ENCODE data around the gene OR10H2. TPM values are rescaled to one million over a fixed set of nuclear protein-coding genes. Genes with fewer than 3 reads are reported as not detected.
"Not testable (repeated sequence)": the region's sequence is repeated elsewhere in the genome, so short reads cannot be mapped to it uniquely, and the experiment has no call there.

Gene OR10H2
- total RNA-seq, 2 experiments from 2014 or later: not detected

- Mint-ChIP-seq H3K4me3 (no peak overlapping the region), H3K27ac (no peak overlapping the region), H3K36me3 (ENCODE audit: low read depth) (no peaks in the 10 kb centered on the region), H3K4me1 (ENCODE audit: low read depth) (no peaks in the 10 kb centered on the region), H3K27me3 (ENCODE audit: low read depth) (peaks cover 20% of the 10 kb centered on the region), H3K9me3 (ENCODE audit: insufficient read depth) (no peaks in the 10 kb centered on the region)
- POLR2A ChIA-PET: no interaction called here
- DNase-seq (no peak), ATAC-seq (no peak)
- CTCF ChIA-PET: no interaction called here
Measured at GRCh38 chr19:15721268-15721667, 6.6 kb upstream of the OR10H2 start.

GRCh38 chr19:15722956-15723355 lies 4.9 kb upstream of the OR10H2 start:
- Mint-ChIP-seq H3K27ac (no peak overlapping the region), H3K36me3 (ENCODE audit: low read depth) (no peaks in the 10 kb centered on the region), H3K4me1 (ENCODE audit: low read depth) (no peaks in the 10 kb centered on the region), H3K27me3 (ENCODE audit: low read depth) (peaks cover 20% of the 10 kb centered on the region), H3K4me3 (no peak overlapping the region), H3K9me3 (ENCODE audit: insufficient read depth) (no peaks in the 10 kb centered on the region)
- ChIA-PET POLR2A (no interaction called here), CTCF (no interaction called here)
- no peak for DNase-seq
- ATAC-seq: no peak

GRCh38 chr19:15730538-15730937 lies 2.7 kb downstream of the OR10H2 start:
- no peak for DNase-seq
- ChIA-PET POLR2A (no interaction called here), CTCF (no interaction called here)
- Mint-ChIP-seq H3K4me3 (no peak overlapping the region), H3K27me3 (ENCODE audit: low read depth) (peaks cover 5% of the 10 kb centered on the region), H3K36me3 (ENCODE audit: low read depth) (no peaks in the 10 kb centered on the region), H3K27ac (no peak overlapping the region), H3K9me3 (ENCODE audit: insufficient read depth) (no peaks in the 10 kb centered on the region), H3K4me1 (ENCODE audit: low read depth) (no peaks in the 10 kb centered on the region)
- ATAC-seq: no peak

- Mint-ChIP-seq H3K9me3 (ENCODE audit: insufficient read depth) (no peaks in the 10 kb centered on the region), H3K4me1 (ENCODE audit: low read depth) (no peaks in the 10 kb centered on the region), H3K27me3 (ENCODE audit: low read depth) (peaks cover 2% of the 10 kb centered on the region), H3K36me3 (ENCODE audit: low read depth) (no peaks in the 10 kb centered on the region), H3K4me3 (no peak overlapping the region), H3K27ac (no peak overlapping the region)
- no peak for ATAC-seq
- DNase-seq: no peak
- ChIA-PET POLR2A (no interaction called here), CTCF (no interaction called here)
Measured at GRCh38 chr19:15732388-15732787, 4.6 kb downstream of the OR10H2 start.

GRCh38 chr19:15733895-15734294 lies 6.1 kb downstream of the OR10H2 start:
- ChIA-PET CTCF (no interaction called here), POLR2A (no interaction called here)
- Mint-ChIP-seq H3K9me3 (ENCODE audit: insufficient read depth) (no peaks in the 10 kb centered on the region), H3K4me3 (no peak overlapping the region), H3K27ac (no peak overlapping the region), H3K4me1 (ENCODE audit: low read depth) (no peaks in the 10 kb centered on the region), H3K36me3 (ENCODE audit: low read depth) (no peaks in the 10 kb centered on the region), H3K27me3 (ENCODE audit: low read depth) (peaks cover 2% of the 10 kb centered on the region)
- ATAC-seq: no peak
- DNase-seq: no peak

GRCh38 chr19:15737722-15738121 lies 9.9 kb downstream of the OR10H2 start, which contains the start of gene OR10H3:
Gene OR10H3 (plus strand): TSS chr19:15737985. CDS start chr19:15741393, 3,408 bp downstream.
- Mint-ChIP-seq H3K4me3 (no peak within 1 kb of the TSS), H3K36me3 (ENCODE audit: low read depth) (no peaks in the 10 kb centered on the region), H3K27ac (no peak within 1 kb of the TSS), H3K4me1 (ENCODE audit: low read depth) (no peaks in the 10 kb centered on the region), H3K27me3 (ENCODE audit: low read depth) (peaks cover 3% of the 10 kb centered on the region), H3K9me3 (ENCODE audit: insufficient read depth) (peaks cover 11% of the 10 kb centered on the region)
- no peak for DNase-seq
- ChIA-PET CTCF (no interaction called here), POLR2A (no interaction called here)
- ATAC-seq: no peak

- Mint-ChIP-seq H3K9me3 (ENCODE audit: insufficient read depth) (peaks cover 11% of the 10 kb centered on the region), H3K4me1 (ENCODE audit: low read depth) (no peaks in the 10 kb centered on the region), H3K36me3 (ENCODE audit: low read depth) (no peaks in the 10 kb centered on the region), H3K4me3 (no peak overlapping the region), H3K27ac (no peak overlapping the region), H3K27me3 (ENCODE audit: low read depth) (peaks cover 9% of the 10 kb centered on the region)
- ChIA-PET CTCF (no interaction called here), POLR2A (no interaction called here)
- DNase-seq (no peak), ATAC-seq (no peak)
Measured at GRCh38 chr19:15740785-15741184, 13.0 kb downstream of the OR10H2 start.

- Mint-ChIP-seq H3K36me3 (ENCODE audit: low read depth) (no peaks in the 10 kb centered on the region), H3K4me3 (no peak overlapping the region), H3K4me1 (ENCODE audit: low read depth) (no peaks in the 10 kb centered on the region), H3K9me3 (ENCODE audit: insufficient read depth) (no peaks in the 10 kb centered on the region), H3K27me3 (ENCODE audit: low read depth) (peaks cover 46% of the 10 kb centered on the region), H3K27ac (no peak overlapping the region)
- ChIA-PET CTCF (no interaction called here), POLR2A (no interaction called here)
- ATAC-seq: no peak
- no peak for DNase-seq
Measured at GRCh38 chr19:15748239-15748638, 20.4 kb downstream of the OR10H2 start.

GRCh38 chr19:15758379-15758778 lies 30.6 kb downstream of the OR10H2 start:
- H3K27me3 Mint-ChIP-seq (ENCODE audit: low read depth): peaks cover 47% of the 10 kb centered on the region
- H3K4me3 Mint-ChIP-seq: no peak overlapping the region
- peaks cover 7% of the 10 kb centered on the region for H3K4me1 Mint-ChIP-seq (ENCODE audit: low read depth)
- no peak for DNase-seq
- ChIA-PET CTCF (no interaction called here), POLR2A (no interaction called here)
- ATAC-seq: no peak
- H3K9me3 Mint-ChIP-seq (ENCODE audit: insufficient read depth): no peaks in the 10 kb centered on the region
- H3K27ac Mint-ChIP-seq: no peak overlapping the region
- H3K36me3 Mint-ChIP-seq (ENCODE audit: low read depth): no peaks in the 10 kb centered on the region

GRCh38 chr19:15759962-15760565 lies 32.2 kb downstream of the OR10H2 start:
- ChIA-PET CTCF (no interaction called here), POLR2A (no interaction called here)
- H3K27ac Mint-ChIP-seq: no peak overlapping the region
- peaks cover 43% of the 10 kb centered on the region for H3K27me3 Mint-ChIP-seq (ENCODE audit: low read depth)
- peaks cover 7% of the 10 kb centered on the region for H3K4me1 Mint-ChIP-seq (ENCODE audit: low read depth)
- no peak for ATAC-seq
- H3K9me3 Mint-ChIP-seq (ENCODE audit: insufficient read depth): no peaks in the 10 kb centered on the region
- H3K36me3 Mint-ChIP-seq (ENCODE audit: low read depth): no peaks in the 10 kb centered on the region
- no peak for DNase-seq
- no peak overlapping the region for H3K4me3 Mint-ChIP-seq

- Mint-ChIP-seq H3K4me3 (no peak overlapping the region), H3K4me1 (ENCODE audit: low read depth) (no peaks in the 10 kb centered on the region), H3K27ac (no peak overlapping the region), H3K9me3 (ENCODE audit: insufficient read depth) (no peaks in the 10 kb centered on the region), H3K36me3 (ENCODE audit: low read depth) (no peaks in the 10 kb centered on the region), H3K27me3 (ENCODE audit: low read depth) (peaks cover 10% of the 10 kb centered on the region)
- ChIA-PET POLR2A (no interaction called here), CTCF (no interaction called here)
- DNase-seq (no peak), ATAC-seq (no peak)
Measured at GRCh38 chr19:15769586-15769985, 41.8 kb downstream of the OR10H2 start.

- H3K9me3 Mint-ChIP-seq (ENCODE audit: insufficient read depth); ATAC-seq; H3K27me3 Mint-ChIP-seq (ENCODE audit: low read depth); H3K36me3 Mint-ChIP-seq (ENCODE audit: low read depth); DNase-seq; H3K27ac Mint-ChIP-seq; H3K4me3 Mint-ChIP-seq; H3K4me1 Mint-ChIP-seq (ENCODE audit: low read depth); CTCF ChIA-PET; POLR2A ChIA-PET: not testable (repeated sequence)
Measured at GRCh38 chr19:15774159-15774558, 46.3 kb downstream of the OR10H2 start.

GRCh38 chr19:15775249-15775648 lies 47.4 kb downstream of the OR10H2 start:
- no peaks in the 10 kb centered on the region for H3K9me3 Mint-ChIP-seq (ENCODE audit: insufficient read depth)
- CTCF ChIA-PET: no interaction called here
- POLR2A ChIA-PET: interaction anchor here (0.7 kb wide), 1 partner anchor 15 kb away, joined by 4 read pairs; no protein-coding TSS in a partner anchor
- no peaks in the 10 kb centered on the region for H3K27me3 Mint-ChIP-seq (ENCODE audit: low read depth)
- H3K4me3 Mint-ChIP-seq: no peak overlapping the region
- no peaks in the 10 kb centered on the region for H3K36me3 Mint-ChIP-seq (ENCODE audit: low read depth)
- H3K4me1 Mint-ChIP-seq (ENCODE audit: low read depth): no peaks in the 10 kb centered on the region
- ATAC-seq: no peak
- no peak for DNase-seq
- no peak overlapping the region for H3K27ac Mint-ChIP-seq

All from activated CD8-positive, alpha-beta T cell treated with anti-CD3 and anti-CD28 coated beads, Interleukin-2, amount 10 ng/mL, durations not matched to agents 7 days and 5 days (primary cell).